HL-60/S4 (cell line): ENCODE measurements around the gene ETFA.

Experiments used
- in situ Hi-C: fragments of 300-500 bp; cut with MboI; formaldehyde crosslinking; loops from 2 replicates; pipeline ENCODE4 v1.14.3; 2022; ENCODE audit warnings: low sequenced_read_pairs

The ETFA gene

GRCh38 chr15:76223521-76223920 is 87.7 kb downstream of the ETFA start:
- in situ Hi-C loops = no loop called here

- in situ Hi-C loops = no loop called here
Observed at GRCh38 chr15:76222159-76222558, 89.1 kb downstream of the ETFA start.

- in situ Hi-C loops = no loop called here
Observed at GRCh38 chr15:76221085-76221767, 90.0 kb downstream of the ETFA start.

GRCh38 chr15:76217882-76218217 is 93.4 kb downstream of the ETFA start:
- in situ Hi-C loops = no loop called here

GRCh38 chr15:76217029-76217881 is 94.0 kb downstream of the ETFA start:
- in situ Hi-C loops = no loop called here

GRCh38 chr15:76215634-76216033 is 95.6 kb downstream of the ETFA start:
- in situ Hi-C loops = no loop called here

- in situ Hi-C loops = no loop called here
Observed at GRCh38 chr15:76209942-76210341, 101.3 kb downstream of the ETFA start.

GRCh38 chr15:76209523-76209922 is 101.7 kb downstream of the ETFA start:
- in situ Hi-C loops = no loop called here

GRCh38 chr15:76208786-76209424 is 102.4 kb downstream of the ETFA start:
- in situ Hi-C loops = no loop called here

GRCh38 chr15:76208084-76208785 is 103.0 kb downstream of the ETFA start:
- in situ Hi-C loops = no loop called here

- in situ Hi-C loops = no loop called here
Observed at GRCh38 chr15:76206325-76206976, 104.8 kb downstream of the ETFA start.

GRCh38 chr15:76204916-76205460 is 106.3 kb downstream of the ETFA start:
- in situ Hi-C loops = no loop called here

GRCh38 chr15:76204109-76204845 is 107.0 kb downstream of the ETFA start:
- in situ Hi-C loops = no loop called here

GRCh38 chr15:76203346-76204108 is 107.7 kb downstream of the ETFA start:
- in situ Hi-C loops = no loop called here

- in situ Hi-C loops = no loop called here
Observed at GRCh38 chr15:76201536-76202255, 109.6 kb downstream of the ETFA start.

GRCh38 chr15:76200641-76201105 is 110.6 kb downstream of the ETFA start:
- in situ Hi-C loops = no loop called here

- in situ Hi-C loops = no loop called here
Observed at GRCh38 chr15:76200083-76200465, 111.2 kb downstream of the ETFA start.
